ENCODE results near the gene WAPL.

DNA sequence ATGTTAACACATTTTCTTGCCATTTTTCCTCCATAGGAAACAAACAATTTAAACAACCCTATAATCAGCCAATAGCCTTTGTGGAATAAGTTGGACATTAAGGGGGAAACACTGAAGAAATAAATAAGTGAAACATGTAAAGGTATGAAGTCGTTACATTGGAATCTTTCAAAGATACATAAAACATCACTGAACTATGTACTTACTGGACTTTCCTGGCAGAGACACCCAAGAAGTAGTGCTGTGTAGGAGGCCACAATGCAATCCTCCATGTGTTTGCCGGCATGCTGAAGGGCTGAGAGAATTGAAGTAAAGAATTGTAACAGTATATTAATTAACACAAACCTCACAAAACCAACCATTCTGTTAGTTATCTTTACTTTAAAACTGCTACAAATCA lies 78.5 kb downstream of the WAPL start:
- TF ChIP-seq, protein P1, sequence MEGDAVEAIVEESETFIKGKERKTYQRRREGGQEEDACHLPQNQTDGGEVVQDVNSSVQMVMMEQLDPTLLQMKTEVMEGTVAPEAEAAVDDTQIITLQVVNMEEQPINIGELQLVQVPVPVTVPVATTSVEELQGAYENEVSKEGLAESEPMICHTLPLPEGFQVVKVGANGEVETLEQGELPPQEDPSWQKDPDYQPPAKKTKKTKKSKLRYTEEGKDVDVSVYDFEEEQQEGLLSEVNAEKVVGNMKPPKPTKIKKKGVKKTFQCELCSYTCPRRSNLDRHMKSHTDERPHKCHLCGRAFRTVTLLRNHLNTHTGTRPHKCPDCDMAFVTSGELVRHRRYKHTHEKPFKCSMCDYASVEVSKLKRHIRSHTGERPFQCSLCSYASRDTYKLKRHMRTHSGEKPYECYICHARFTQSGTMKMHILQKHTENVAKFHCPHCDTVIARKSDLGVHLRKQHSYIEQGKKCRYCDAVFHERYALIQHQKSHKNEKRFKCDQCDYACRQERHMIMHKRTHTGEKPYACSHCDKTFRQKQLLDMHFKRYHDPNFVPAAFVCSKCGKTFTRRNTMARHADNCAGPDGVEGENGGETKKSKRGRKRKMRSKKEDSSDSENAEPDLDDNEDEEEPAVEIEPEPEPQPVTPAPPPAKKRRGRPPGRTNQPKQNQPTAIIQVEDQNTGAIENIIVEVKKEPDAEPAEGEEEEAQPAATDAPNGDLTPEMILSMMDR (IDR thresholded peaks at IDR 0.05; ENCODE audit: low read length), result no peak
- TF ChIP-seq EZH2 (IDR thresholded peaks at IDR 0.05; ENCODE audit: borderline replicate concordance, low read length), result no peak
